Common myeloid progenitor, CD34-positive (primary cell): Measurements from ENCODE around the gene PIP4K2A.

Source experiments
- CTCF ChIA-PET: fragments of 350-600 bp; sonication (Branson Sonifier 250); formaldehyde crosslinking; loops from one replicate; lab custom pipeline; 2021; ENCODE audit warnings: antibody characterized with exemption; lab: Charles Lee
- POLR2A ChIA-PET: fragments of 350-600 bp; sonication (Branson Sonifier 250); formaldehyde crosslinking; loops from one replicate; lab custom pipeline; 2021; ENCODE audit warnings: antibody characterized with exemption; lab: Charles Lee
- DNase-seq, 3 donors: peaks; one replicate each; pipeline versions ENCODE4 v3.0.0 to v3.0.0-alpha.2; 2013
- H3K27ac ChIP-seq, 2 experiments: 1 replicate in 1 of 2; 2 replicates in 1 of 2; pipeline ENCODE4 v1.7.0; 2013; ENCODE audit warnings: inconsistent platforms in 2 of 2, low read length in 2 of 2, mild to moderate bottlenecking in 2 of 2, low read depth in 1 of 2, moderate library complexity in 1 of 2; ENCODE audit not compliant: severe bottlenecking in 2 of 2, insufficient read depth in 1 of 2, poor library complexity in 1 of 2
- H3K27me3 ChIP-seq, 5 experiments: replicated peaks in 2 of 5; 1 replicate in 3 of 5; 2 replicates in 2 of 5; pipeline versions ENCODE4 v1.6.1 to v1.7.0; 2013; ENCODE audit warnings: low read length in 4 of 5, mild to moderate bottlenecking in 2 of 5, moderate library complexity in 2 of 5, inconsistent platforms in 1 of 5; ENCODE audit not compliant: insufficient read depth in 5 of 5, control insufficient read depth in 4 of 5
- H3K36me3 ChIP-seq, 4 experiments: 1 replicate in 2 of 4; 2 replicates in 2 of 4; pipeline versions ENCODE4 v1.6.1 to v1.7.0; 2013; ENCODE audit warnings: low read length in 3 of 4, control low read depth in 1 of 4, mild to moderate bottlenecking in 1 of 4; ENCODE audit not compliant: control insufficient read depth in 4 of 4, insufficient read depth in 4 of 4
- H3K4me1 ChIP-seq, 4 experiments: 1 replicate in 3 of 4; 2 replicates in 1 of 4; pipeline versions ENCODE4 v1.6.1 to v1.7.1; 2013; ENCODE audit warnings: low read length in 3 of 4, mild to moderate bottlenecking in 3 of 4, control low read depth in 1 of 4, inconsistent platforms in 1 of 4, moderate library complexity in 1 of 4; ENCODE audit not compliant: control insufficient read depth in 4 of 4, insufficient read depth in 4 of 4; ENCODE audit errors: control extremely low read depth in 1 of 4
- H3K4me3 ChIP-seq, 7 experiments: 1 replicate in 4 of 7; 2 replicates in 3 of 7; pipeline versions ENCODE4 v1.5.1 to v1.7.0; 2013; ENCODE audit warnings: mild to moderate bottlenecking in 7 of 7, low read length in 6 of 7, moderate library complexity in 6 of 7, inconsistent platforms in 2 of 7, low read depth in 2 of 7, control low read depth in 1 of 7; ENCODE audit not compliant: insufficient read depth in 4 of 7, control insufficient read depth in 1 of 7; ENCODE audit errors: extremely low read depth in 1 of 7
- H3K9me3 ChIP-seq, 5 experiments: 1 replicate in 4 of 5; 2 replicates in 1 of 5; pipeline versions ENCODE4 v1.6.1 to v1.7.1; 2013; ENCODE audit warnings: low read length in 4 of 5, mild to moderate bottlenecking in 2 of 5, inconsistent platforms in 1 of 5, low read depth in 1 of 5, moderate library complexity in 1 of 5; ENCODE audit not compliant: control insufficient read depth in 4 of 5, insufficient read depth in 2 of 5; ENCODE audit errors: control extremely low read depth in 1 of 5
- WGBS: methylation state at CpG from one replicate; pipeline ENCODE4 v1.1.5; 2013; ENCODE audit not compliant: insufficient coverage; 5-methylcytosine and 5-hydroxymethylcytosine counted together

PIP4K2A gene

DNA sequence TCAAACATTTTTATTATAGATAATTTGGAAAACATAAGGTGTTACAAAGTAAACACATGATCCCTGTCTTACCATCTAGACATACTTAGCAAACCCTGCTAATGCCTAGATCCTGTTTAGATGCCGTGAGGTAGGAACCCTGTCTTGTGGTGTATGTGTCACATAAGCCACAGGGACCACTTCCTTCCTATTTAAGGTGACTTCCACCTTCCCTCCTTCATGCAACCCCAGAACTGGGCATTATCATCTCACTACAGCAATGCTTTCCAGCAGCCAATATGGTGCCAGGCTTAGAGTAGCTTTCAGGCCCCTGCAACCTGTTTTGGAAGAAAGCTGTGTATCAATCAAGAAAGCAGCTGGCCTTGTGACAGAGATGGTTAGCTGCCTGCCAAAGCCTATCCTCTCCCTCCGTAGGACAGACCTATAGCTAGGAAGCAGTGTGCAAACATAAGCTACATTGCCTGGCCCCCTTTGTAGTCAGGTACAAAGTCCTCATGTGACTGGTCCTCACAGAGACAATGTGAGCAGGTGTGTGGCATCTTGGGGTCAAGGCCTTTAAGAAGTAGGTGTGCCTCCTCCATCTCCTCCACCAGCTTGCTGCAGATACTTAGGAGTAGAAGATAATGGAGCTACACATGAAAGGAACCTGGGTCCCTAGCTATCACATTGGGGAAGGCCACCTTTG is 222.3 kb downstream of the PIP4K2A start:
- 11% methylated on average over 1 of the region's 2 CpGs for WGBS
- H3K9me3 ChIP-seq, result no peaks in the 10 kb centered on the region
- ChIA-PET CTCF (no interaction called here), POLR2A (no interaction called here)
- peak; percentile 64 to 89 (median 85) for DNase-seq
- no peaks in the 10 kb centered on the region for H3K27me3 ChIP-seq
- H3K4me3 ChIP-seq, result no peak overlapping the region
- H3K4me1 ChIP-seq, result peaks cover 2 to 16% (median 9%) of the 10 kb centered on the region in 4 experiments
- no peaks in the 10 kb centered on the region for H3K36me3 ChIP-seq
- no peak overlapping the region for H3K27ac ChIP-seq

DNA sequence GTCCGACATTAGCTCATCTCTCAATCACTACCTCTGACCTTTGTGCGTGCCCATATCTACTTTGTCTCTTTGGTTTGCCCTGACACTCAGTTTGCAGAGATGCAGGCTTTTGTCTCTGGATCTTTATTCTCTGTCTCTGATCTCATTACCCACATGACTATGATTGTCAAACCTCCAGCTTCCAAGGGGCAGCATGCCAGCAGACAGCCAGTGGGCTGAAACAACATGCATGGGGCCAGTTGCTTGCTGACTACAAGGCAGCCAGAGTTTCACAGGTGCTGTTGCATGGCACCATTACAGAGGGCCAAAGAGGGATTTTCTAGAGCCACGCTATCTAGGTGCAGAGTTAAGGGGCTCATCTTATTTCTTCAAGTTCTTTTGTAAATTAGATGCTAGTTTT is 222.9 kb downstream of the PIP4K2A start:
- Histone ChIP-seq H3K9me3 (no peaks in the 10 kb centered on the region), H3K4me3 (no peak overlapping the region), H3K27ac (no peak overlapping the region), H3K27me3 (no peaks in the 10 kb centered on the region), H3K4me1 (peaks cover 2 to 16% (median 9%) of the 10 kb centered on the region in 4 experiments), H3K36me3 (no peaks in the 10 kb centered on the region)
- CTCF ChIA-PET, result no interaction called here
- POLR2A ChIA-PET, result interaction anchor here (0.9 kb wide), 1 partner anchor 52 kb away, joined by 4 read pairs; no protein-coding TSS in a partner anchor
- DNase-seq, result no peak
- WGBS, result 85% methylated on average over 2 of the region's 3 CpGs

- Histone ChIP-seq H3K9me3 (no peaks in the 10 kb centered on the region), H3K27me3 (no peaks in the 10 kb centered on the region), H3K27ac (no peak overlapping the region), H3K36me3 (no peaks in the 10 kb centered on the region), H3K4me1 (peaks cover 2 to 16% (median 9%) of the 10 kb centered on the region in 4 experiments), H3K4me3 (no peak overlapping the region)
- ChIA-PET CTCF (no interaction called here), POLR2A (no interaction called here)
- WGBS, result 100% methylated on average over 2 of the region's 3 CpGs
- DNase-seq, result no peak
These were observed 224.4 kb downstream of the PIP4K2A start for GRCh38 chr10:22489975-22490374.

DNA sequence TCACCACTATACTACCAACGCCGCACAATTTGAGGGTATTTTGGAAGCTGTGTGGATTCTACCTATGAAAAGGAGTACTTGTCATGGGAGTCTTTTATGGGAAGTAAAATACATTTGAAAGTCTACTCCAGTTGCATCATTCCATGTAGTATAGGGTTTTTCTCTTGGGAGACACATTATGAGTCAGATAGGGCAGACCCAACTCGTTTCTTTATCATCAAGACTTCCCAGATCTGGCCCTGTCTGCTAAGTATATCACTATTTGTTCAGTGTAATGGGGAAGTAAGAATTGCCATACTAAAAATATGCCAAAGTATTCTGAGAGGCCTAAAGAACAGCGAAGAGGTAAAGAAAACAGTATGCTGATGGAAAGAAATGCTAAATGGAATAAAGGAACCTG is 224.9 kb downstream of the PIP4K2A start:
- Histone ChIP-seq H3K9me3 (no peaks in the 10 kb centered on the region), H3K4me1 (peaks cover 2 to 16% (median 9%) of the 10 kb centered on the region in 4 experiments), H3K4me3 (no peak overlapping the region), H3K36me3 (no peaks in the 10 kb centered on the region), H3K27me3 (no peaks in the 10 kb centered on the region), H3K27ac (no peak overlapping the region)
- no peak for DNase-seq
- WGBS, result no CpG with 5 or more reads among the region's 4 CpGs
- ChIA-PET CTCF (no interaction called here), POLR2A (no interaction called here)

- no peak for DNase-seq
- Histone ChIP-seq H3K4me3 (no peak overlapping the region), H3K9me3 (no peaks in the 10 kb centered on the region), H3K36me3 (no peaks in the 10 kb centered on the region), H3K27ac (no peak overlapping the region), H3K4me1 (peaks cover 0 to 4% (median under 1%) of the 10 kb centered on the region in 4 experiments), H3K27me3 (no peaks in the 10 kb centered on the region)
- CTCF ChIA-PET, result no interaction called here
- 80% methylated on average over 1 of the region's 1 CpG for WGBS
- POLR2A ChIA-PET, result no interaction called here
These were observed 227.9 kb downstream of the PIP4K2A start for GRCh38 chr10:22486431-22486830.
